Stimulated activated CD4-positive, alpha-beta T cell treated with anti-CD3 and anti-CD28 coated beads, Interleukin-2, amount 100 ng/mL, for 24 hours (primary cell): ENCODE results near the gene PLXNB3.

Experiments used
- DNase-seq, 2 donors: peaks; one replicate each; pipeline ENCODE4 v3.0.0-alpha.2; 2020

PLXNB3 gene

DNA sequence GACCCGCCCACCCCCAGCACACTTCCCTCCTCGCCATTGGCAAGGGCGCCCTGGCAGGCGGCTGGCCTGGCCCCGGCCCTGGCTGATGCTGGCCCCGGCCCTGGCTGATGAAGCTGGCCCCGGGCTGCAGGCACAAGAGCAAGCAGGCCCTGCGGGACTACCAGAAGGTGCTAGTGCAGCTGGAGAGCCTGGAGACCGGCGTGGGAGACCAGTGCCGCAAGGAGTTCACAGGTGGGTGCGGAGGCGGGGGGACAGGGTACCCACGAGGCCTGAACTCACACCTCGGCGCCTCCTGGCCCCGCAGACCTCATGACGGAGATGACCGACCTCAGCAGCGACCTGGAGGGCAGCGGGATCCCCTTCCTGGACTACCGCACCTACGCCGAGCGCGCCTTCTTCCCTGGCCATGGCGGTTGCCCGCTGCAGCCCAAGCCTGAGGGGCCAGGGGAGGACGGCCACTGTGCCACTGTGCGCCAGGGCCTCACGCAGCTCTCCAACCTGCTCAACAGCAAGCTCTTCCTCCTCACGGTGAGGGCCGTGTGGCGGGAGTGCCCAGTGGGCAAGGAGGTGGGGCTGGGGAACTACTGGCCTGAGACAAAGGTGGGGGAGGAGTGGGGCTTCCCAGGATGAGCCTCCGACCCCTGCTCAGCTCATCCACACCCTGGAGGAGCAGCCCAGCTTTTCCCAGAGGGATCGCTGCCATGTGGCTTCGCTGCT lies 10.7 kb downstream of the PLXNB3 start:
- DNase-seq: no peak

DNA sequence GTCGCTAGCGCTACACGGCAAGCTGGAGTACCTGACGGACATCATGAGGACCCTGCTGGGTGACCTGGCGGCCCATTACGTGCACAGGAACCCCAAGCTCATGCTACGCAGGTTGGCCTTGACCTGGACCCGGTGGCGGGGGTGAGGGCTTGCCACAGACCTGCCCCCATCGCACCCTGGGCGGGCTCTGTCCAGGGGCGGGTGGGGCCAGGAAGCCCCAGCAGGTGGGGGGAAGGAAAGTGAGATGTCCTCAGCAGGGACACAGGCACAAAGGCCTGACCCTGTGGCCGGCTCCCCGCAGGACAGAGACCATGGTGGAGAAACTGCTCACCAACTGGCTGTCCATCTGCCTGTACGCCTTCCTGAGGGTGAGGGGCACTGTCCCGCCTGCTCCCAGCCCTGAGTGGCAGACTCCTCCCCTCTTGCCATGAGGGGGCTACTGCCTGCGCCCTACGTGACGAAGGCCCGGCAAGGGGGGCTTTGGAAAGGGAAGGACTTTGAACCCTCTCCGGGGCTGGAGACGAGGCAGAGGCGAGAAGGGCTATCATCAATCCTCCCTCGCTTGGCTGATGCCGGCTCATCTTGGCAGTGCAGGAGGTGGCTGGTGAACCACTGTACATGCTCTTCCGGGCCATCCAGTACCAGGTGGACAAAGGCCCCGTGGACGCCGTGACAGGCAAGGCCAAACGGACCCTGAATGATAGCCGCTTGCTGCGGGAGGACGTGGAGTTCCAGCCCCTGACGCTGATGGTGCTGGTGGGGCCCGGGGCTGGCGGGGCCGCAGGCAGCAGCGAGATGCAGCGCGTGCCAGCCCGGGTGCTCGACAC lies 11.5 kb downstream of the PLXNB3 start:
- DNase-seq: no peak

DNA sequence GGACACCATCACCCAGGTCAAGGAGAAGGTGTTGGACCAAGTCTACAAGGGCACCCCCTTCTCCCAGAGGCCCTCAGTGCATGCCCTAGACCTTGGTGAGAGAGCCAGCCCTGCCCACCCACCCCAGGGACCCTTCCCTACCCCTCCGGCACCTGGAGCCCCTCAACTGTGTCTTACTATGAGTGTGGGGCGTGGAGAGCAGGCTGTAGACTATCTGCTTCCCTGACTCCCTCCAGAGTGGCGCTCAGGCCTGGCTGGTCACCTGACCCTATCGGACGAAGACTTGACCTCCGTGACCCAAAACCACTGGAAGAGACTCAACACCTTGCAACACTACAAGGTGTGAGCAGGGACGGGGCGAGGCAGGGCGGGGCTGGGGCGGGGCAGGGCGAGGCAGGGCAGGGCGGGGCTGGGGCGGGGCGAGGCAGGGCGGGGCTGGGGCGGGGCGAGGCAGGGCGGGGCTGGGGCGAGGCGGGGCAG lies 12.1 kb downstream of the PLXNB3 start:
- no peak for DNase-seq

DNA sequence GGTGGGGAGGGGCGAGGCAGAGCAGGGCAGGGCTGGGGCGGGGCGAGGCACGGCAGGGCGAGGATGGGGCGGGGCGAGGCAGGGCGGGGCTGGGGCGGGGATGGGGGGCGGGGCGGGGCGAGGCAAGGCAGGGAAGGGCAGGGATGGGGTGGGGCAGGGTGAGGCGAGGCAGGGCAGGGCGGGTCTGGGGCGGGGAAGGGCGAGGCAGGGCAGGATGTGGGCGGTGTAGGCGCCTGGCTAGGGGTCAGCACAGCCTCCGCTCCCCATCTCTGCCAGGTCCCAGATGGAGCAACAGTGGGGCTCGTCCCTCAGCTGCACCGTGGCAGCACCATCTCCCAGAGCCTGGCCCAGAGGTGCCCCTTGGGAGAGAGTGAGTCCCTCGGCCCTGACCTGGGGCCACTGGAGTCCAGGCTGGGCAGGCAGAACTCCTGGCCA lies 12.6 kb downstream of the PLXNB3 start:
- DNase-seq: no peak

DNA sequence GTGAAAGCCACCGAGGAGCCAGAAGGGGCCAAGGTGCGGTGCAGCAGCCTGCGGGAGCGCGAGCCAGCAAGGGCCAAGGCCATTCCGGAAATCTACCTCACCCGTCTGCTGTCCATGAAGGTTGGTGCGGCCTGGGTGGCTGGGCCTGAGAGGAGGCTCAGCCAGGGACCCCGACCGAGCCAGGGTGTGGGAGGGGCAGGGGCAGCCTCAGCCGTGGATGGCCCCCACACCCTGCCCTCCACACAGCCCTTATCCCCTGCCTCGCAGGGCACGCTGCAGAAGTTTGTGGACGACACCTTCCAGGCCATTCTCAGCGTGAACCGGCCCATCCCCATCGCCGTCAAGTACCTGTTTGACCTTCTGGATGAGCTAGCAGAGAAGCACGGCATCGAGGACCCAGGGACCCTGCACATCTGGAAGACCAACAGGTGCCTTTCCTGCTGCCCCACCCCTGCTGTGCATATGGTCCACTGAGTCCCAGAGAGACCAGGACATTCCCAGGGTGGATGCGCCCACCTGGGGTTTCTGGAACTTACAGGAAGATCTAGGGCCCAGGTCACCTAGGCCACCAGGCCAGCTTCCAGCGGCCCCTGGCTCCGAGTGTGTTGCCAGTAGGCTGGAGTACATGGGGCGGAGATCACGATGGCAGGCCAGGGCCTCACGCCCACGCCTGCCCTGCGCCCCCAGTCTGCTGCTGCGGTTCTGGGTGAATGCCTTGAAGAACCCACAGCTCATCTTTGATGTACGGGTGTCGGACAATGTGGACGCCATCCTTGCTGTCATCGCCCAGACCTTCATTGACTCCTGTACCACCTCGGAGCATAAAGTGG lies 13.4 kb downstream of the PLXNB3 start:
- no peak for DNase-seq

DNA sequence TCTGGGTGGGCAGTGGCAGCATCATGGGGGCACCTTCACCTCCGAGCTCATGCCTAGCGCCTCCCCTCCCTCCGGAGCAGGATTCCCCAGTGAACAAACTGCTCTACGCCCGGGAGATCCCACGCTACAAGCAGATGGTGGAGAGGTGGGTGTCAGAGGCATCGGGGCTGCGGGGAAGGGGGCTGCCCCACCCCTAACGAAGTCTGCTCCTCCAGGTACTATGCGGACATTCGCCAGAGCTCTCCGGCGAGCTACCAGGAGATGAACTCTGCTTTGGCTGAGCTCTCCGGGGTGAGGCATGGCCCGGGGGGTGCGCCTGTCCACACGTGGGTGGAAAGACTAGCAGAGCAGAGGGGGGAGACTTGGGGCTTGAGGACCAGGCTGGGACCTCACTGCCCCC lies 14.1 kb downstream of the PLXNB3 start:
- DNase-seq: no peak

DNA sequence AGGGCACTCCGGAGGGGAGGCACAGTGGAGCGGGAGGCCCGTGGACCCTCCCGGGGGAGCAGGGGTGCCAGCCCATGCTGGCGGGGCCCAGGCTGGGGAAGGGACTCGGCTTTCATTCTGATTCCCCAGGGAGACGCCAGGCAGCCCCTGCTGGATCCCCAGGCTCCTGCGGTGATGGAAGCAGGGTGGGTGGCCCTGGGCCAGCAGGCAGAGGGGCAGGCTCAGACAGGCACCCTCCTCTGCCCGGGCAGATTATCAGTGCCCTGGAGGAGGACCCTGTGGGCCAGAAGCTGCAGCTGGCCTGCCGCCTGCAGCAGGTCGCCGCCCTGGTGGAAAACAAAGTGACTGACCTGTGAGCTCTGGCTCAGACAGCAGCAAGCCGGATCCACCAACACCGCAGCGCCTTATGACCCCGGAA lies 14.6 kb downstream of the PLXNB3 start:
- no peak for DNase-seq

DNA sequence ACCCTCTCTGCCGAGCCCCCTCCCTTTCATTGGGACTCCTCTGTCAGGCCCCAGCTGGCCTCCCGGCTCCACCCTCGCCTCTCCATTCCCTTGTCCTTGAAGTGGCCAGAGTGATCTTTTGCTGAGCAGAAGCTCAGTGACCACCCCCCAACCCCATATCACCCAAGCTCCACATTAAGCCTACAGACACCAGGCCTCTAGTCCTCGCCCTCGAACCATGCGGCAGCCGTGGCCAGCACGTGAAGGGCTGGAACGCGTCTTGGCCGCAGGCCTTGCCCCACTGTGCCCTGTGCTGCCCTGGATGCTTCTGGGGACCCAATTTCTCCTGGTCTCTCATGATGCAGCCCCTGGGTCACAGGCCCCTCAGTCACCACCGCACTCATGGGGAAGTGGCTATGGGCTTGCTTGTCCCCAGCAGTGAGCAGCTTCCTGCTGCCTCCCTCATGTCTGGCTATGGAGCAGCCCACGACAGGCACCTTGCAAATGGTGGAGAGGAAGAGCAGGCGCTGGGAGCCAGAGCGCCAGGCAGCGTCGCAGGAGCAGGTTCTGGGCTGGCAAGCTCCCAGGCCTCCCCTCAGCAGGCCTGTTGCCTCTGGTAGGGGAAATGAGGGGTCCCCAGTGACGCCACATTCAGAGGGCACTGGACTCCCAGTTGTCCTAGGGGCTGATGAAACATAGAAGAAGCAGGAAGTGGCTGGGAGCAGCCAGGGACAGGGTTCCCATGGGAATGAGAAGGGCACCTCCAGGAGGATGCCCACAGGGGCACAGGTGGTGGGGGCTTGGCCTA lies 16.0 kb downstream of the PLXNB3 start:
- no peak for DNase-seq

DNA sequence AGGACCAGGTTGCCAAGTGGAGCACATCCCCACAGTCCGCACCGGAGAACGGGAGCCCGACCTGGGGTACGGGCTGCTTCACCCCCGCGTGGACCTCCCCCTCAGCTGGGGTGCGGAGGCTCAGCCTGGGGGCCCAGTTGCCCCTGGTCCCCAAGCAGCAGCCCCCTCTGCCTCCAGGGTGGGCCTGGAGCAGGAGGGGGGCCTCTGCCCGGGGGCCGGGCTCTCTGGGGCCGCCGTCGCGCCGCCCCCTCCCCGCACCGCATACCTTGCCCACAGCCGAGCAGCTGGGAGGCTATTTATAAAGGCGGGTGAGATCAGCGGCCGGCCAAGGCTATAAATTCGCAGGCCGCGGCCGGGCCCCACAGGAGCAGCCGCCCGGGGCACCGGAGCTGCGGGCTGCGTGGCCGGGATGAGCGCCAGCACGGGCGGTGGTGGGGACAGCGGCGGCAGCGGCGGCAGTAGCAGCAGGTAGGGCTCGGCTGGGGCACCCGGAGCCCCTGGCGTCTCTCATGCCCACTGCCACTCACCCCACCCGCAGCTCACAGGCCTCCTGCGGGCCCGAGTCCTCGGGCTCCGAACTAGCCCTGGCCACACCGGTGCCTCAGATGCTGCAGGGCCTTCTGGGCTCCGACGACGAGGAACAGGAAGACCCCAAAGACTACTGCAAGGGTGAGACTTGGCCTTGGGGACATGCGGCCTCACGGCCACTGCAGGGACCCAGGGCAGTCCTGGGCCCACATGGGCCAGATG lies 16.8 kb downstream of the PLXNB3 start, which contains the start of gene SRPK3:
TSS of gene SRPK3 (plus strand) at position 364 of the 750 bp plus-strand sequence. CDS start at position 410, 46 bp downstream.
- DNase-seq: no peak

DNA sequence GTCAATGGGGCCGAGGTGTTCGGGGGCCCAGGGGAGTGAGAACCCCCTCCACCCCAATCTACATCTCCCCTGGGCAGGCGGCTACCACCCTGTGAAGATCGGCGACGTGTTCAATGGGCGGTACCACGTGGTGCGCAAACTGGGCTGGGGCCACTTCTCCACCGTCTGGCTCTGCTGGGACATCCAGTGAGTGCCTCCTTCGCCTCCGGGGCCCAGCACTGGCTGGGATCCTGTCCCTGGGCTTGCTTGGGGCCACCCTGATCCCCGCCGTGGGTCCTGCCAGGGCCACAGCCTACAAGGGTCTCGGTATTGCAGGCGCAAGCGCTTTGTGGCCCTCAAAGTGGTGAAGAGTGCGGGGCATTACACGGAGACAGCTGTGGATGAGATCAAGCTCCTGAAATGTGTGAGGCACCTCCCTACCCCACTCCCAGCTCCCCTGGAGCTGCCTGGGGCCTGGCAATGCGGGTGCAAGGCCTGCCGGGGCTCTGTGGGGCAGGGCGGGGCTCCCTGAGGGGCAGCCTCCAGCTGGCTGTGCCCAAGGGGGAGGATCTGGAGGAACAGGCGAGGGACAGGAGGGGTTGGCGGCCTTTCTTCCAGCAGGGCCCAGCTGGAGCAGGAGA lies 17.5 kb downstream of the PLXNB3 start:
- no peak for DNase-seq

DNA sequence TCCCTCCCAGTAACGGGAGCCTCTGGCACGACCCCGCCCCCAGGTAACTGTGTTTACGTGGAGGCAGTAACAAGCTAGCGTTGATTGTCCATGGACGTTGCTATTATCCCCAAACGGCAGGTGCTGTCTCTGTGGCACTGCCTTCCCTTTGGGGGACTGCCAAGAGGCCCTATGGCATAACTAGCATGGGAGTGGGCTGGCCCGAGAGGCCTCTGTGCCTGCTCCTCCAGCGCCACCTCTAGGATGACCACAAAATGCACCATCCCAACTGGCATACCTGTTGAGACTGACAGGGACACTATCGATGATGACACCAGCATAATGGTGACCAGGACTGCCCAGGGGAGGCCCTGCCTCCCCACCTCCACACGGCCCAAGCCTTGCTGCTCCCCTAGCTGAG lies 18.3 kb downstream of the PLXNB3 start:
- no peak for DNase-seq

DNA sequence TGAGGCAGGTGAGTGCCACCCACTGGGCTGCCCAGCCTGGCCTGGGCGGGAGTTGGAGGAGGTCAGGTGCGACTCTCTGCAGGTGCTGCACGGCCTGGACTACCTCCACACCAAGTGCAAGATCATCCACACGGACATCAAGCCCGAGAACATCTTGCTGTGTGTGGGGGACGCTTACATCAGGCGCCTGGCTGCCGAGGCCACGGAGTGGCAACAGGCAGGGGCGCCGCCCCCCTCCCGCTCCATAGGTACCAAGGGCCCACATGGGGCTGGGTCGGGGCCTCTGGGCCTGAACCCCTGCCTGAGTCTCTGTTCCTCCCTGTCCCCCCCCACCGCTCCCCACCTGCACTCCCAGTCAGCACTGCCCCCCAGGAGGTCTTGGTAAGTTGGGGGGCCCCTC lies 18.8 kb downstream of the PLXNB3 start:
- no peak for DNase-seq

DNA sequence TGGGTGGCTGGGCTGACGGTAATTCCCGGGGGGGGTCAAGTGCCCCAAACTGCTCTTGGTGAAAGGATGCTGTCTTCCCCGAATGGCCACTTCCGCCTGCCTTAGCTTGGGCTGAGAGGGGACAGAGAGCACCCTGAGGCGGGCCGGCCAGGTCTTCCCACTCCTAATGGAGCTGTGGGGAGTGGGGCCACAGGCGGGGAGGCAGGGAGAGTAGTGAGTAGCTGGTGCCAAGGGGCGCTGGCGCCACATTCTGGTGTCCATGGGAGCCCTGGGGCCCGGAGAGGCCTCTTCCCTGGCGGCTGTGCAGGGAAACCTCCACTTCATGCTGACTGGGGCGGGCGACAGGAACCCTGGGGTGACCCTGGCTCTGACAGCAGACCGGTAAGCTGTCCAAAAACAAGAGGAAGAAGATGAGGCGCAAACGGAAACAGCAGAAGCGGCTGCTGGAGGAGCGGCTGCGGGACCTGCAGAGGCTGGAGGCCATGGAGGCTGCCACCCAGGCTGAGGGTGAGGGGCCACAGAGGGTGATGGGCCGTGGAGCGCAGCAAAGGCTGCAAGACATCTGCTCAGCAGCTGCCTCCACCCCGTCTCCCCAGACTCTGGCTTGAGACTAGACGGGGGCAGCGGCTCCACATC lies 19.4 kb downstream of the PLXNB3 start:
- DNase-seq: no peak

DNA sequence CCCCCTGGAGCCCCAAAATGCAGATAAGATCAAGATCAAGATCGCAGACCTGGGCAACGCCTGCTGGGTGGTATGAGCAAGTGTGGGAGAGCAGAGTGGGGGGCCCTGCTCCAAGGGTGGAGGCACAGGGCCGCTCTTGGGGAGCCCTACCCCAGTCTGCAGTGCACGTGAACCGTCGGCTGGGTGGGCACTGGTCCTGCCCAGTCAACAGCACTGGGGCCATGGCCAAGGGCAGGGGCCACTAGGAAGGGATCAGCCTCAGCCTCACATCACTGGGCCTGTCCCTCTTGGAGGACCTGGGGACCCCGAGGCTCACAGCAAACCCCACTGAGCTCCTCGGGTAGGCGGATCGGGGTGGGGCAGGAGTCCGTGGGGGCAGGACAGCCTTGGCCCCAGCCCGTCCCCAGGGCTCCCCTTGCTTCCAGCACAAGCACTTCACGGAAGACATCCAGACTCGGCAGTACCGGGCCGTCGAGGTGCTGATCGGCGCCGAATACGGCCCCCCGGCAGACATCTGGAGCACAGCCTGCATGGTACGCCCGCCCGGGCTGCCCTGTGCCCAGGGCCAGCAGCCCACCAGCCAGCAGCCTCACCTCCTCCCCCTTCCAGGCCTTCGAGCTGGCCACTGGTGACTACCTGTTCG lies 20.4 kb downstream of the PLXNB3 start:
- DNase-seq: no peak

DNA sequence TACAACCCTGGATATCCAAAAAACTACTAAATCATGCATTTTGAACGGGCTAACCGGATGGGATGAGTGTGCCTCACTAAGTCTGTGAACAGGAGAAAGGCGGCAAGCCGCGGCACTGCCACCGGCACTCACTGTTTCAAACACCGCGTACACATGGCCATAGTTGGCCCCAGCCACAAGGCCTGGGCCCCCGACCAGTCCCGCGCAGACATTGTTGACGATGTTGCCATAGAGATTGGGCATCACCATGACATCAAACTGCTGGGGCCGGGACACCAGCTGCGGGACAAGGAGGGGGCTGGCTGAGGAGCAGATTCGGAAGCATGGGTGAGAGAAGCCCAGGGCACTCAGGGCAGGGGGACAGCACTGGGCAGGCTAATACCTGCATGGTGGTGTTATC lies 22.6 kb downstream of the PLXNB3 start:
- DNase-seq: no peak

DNA sequence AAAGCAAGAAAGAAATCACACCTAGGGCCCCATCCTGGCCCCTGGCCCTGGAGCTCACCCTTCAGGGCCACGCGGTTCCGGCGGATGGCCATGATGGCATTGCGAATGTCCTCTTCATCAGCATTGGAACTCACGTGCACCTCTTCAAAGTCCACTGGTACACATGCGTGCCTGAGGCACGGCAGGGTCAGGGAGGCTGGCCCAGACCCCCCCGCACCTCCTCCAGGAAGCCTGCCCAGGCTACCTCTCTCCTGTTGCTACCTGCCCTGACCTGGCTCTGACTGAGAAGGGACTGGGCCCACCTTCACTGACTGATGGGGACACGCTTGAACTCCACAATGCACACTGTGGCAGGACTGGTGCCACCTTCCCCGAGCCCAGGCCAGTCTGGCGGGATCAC lies 25.6 kb downstream of the PLXNB3 start:
- DNase-seq: no peak

DNA sequence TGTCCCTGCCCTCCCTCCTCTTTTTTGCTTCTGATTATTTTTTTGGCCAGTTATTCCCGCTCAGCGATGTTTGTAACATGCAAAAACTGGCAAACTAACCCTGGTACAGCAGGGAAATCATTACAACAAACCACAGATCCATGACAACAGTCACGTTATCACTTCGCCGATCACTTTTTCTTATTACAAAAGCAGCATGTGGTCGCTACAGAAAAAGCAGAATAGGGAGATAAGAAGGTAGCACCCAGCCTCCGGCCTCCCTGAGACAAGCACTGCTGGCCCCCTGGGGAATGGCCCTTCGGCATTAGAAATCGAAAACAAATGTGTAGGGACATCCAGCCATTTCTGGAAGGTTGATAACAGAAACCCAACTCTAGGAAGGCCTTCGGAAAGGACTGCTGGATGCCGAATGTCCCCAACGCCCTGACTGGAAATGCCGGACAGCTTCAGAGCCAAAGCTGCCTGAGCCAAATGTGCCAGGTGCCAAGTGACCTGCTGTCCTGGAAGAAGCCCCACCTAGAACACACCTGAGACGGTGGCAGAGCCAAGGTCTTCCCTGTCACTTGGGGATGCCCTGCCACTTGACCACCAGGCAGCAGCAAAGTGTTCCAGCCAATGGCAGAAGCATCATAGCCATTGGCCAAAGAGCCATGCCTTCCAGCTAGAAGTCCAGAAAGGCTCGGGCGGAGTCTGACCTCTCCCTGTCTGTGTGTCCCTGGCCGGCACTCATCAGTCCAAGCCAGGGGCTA lies 27.2 kb downstream of the PLXNB3 start:
- no peak for DNase-seq

DNA sequence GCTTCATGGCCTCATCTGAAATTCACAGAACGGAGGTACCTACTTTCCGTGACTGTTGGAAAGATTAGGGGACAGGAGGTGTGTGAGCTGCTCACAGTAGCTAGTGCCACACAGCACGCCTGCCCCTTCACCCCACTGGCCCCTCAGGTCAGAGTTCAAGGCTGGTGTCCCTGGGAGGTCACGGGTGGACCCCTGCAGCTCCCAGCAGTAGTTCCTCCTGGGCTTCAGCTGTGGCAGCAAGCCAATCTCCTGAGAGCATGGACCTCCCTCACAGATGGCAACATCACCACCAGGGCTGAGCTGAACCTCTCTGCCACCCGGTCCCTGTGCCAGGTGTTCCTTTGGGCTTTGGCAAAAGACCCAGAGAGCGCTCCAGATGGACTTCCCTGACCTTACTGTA lies 28.3 kb downstream of the PLXNB3 start:
- DNase-seq: no peak

DNA sequence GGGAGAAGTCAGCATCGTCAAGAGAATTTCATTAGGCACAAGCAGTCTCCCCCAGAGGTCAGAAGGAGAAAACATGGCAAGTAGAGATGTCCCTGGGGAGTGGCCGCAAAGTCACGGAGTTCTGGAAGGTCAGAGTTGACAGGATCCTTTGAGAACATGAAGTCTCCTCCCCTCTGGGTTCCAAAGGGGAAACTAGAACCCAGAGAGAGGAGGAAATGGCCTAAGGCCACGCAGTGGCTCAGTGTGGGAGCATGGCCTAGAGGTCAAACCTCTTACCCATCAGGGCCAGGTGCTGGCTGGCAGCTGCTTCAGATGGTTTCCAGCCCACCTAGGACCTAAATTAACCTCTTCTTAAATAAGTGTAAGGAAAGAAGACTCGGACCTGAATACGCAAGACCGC lies 29.2 kb downstream of the PLXNB3 start:
- DNase-seq: no peak
